Motor neuron (in vitro differentiated cells): ENCODE results near the gene MRC2. TPM values are rescaled to one million over a fixed set of nuclear protein-coding genes. Genes with fewer than 3 reads are reported as not detected.

Experiments
- ATAC-seq, 8 experiments: fragments of 200-7000 bp; cut with Tn5 transposase; replicated peaks in 6 of 8; 2 replicates each; pipeline ENCODE4 v1.8.0; 2021; ENCODE audit warnings: mild to moderate bottlenecking in 8 of 8, moderate library complexity in 8 of 8
- H3K27ac ChIP-seq, 2 donors: fragments of 250-450 bp; sonication (Bioruptor Pico); 2 replicates each; pipeline ENCODE4 v1.9.0; 2021; ENCODE audit warnings: antibody characterized with exemption in 2 of 2, mild to moderate bottlenecking in 2 of 2, moderate library complexity in 1 of 2
- H3K4me1 ChIP-seq, 2 donors: fragments of 250-450 bp; sonication (Bioruptor Pico); replicated peaks in 1 of 2; 2 replicates each; pipeline ENCODE4 v1.6.1; 2021; ENCODE audit warnings: antibody characterized with exemption in 2 of 2, mild to moderate bottlenecking in 2 of 2, moderate library complexity in 1 of 2
- H3K4me3 ChIP-seq, 5 donors: fragments of 250-450 bp; sonication (Bioruptor Pico); 2 replicates each; pipeline ENCODE4 v1.9.0; 2021; ENCODE audit warnings: antibody characterized with exemption in 5 of 5, mild to moderate bottlenecking in 5 of 5, moderate library complexity in 4 of 5
- WGBS, 10 experiments: fragments of 450-650 bp; shearing (Covaris generic); methylation state at CpG; one replicate each; pipeline ENCODE4 v1.0.0; 2022; 5-methylcytosine and 5-hydroxymethylcytosine counted together
- in situ Hi-C, 9 experiments: fragments of 400-800 bp; cut with MboI; loops; one replicate each; pipeline ENCODE4 v1.15.0; 2021; ENCODE audit warnings: low sequenced_read_pairs in 9 of 9, low pct_unique_long_range_greater_than_20kb in 2 of 9; ENCODE audit not compliant: unreplicated experiment in 9 of 9
- total RNA-seq, 8 experiments: library from RNA; unstranded; fragments of 300-600 nt; gene quantifications; 2 replicates each; pipeline versions ENCODE4 v1.2.3 to v1.2.4, GENCODE V29; 2022

The MRC2 gene
- total RNA-seq, 8 experiments from 2014 or later = 6.9 to 207 (median 33.6) TPM

DNA sequence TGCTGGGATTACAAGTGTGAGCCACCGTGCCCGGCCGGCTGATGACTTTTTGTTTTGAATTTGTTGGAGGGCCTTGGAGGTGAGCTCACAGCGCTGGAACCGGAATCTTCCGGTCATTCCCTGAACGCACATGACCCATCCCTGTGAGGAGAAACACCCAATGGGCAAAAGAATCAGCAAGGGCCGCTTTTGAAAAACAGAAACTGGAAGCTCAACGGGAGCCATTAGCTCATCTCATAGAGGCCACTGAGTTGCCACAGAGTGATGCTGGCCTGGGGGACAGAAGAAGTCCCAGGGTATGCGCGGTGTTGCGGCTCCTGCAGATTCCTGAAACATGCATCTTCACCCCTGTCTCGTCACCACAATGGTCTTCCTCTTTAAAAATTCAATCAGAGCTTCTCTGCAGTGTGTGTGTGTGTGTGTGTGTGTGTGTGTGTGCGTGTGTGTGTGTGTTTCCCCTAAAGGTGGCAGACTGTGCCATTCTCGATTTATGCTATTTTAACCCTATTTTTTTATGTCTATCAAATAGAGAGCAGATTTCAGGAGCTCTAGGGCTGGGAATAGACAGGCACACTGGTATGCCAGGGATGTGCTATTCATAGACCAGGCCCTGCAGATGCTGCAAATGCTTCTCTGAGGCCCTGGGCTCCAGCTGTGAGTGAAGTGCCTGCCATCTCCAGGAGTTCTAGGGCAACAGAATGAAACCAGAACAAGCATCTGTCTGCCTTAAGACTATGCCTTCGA, 112.3 kb downstream of the MRC2 start:
- 15 to 100% (median 88%) methylated on average over 1 to 9 of the region's 16 CpGs for WGBS, 10 experiments
- Histone ChIP-seq H3K4me1 (peaks cover 0 to 7% of the 10 kb centered on the region in 2 donors), H3K27ac (no peak overlapping the region), H3K4me3 (no peak overlapping the region)
- peak in 5 of 8 experiments; percentile 20 to 52 (median 42) for ATAC-seq
- in situ Hi-C loops = no loop called here

DNA sequence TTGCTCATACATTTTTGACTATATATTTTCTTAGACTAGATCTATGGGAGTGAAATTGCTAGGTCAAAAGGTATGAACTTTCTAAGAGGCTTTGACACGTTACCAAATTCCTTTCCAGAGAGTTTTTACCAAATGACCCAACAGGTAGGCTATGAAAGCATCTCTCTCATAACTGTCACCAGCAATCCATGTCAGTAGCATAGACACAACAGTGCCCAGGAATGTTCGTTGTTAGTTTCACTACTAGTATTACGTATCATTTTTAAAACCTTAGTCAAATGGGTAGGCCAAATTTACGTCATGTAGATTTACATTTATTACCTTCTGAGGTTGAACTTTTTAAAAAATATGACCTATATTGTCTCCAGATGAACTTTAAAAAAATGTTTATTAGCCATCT, 113.8 kb downstream of the MRC2 start:
- no peak overlapping the region for H3K27ac ChIP-seq
- ATAC-seq = no peak
- no peak overlapping the region for H3K4me3 ChIP-seq
- 77 to 100% (median 94%) methylated on average over 2 to 4 of the region's 4 CpGs for WGBS, 10 experiments
- no peaks in the 10 kb centered on the region for H3K4me1 ChIP-seq
- in situ Hi-C loops = no loop called here

Other genes with a start within 250 kb of the MRC2 start
- gene EFCAB3, start 247.1 kb upstream of the MRC2 start, total RNA-seq = not detected
- 10 to 100 TPM; 21.9 to 42.3 (median 25.4) TPM for gene METTL2A, start 203.8 kb upstream of the MRC2 start, total RNA-seq
- 10 to 100 TPM; 25.2 to 54.5 (median 49.5) TPM for gene TLK2, start 148.8 kb upstream of the MRC2 start, total RNA-seq
- gene MARCHF10, start 180.6 kb downstream of the MRC2 start, total RNA-seq = 1 to 10 TPM in 2 of 8 experiments, under 1 TPM in 5, not detected in 1; 0.20 to 2.2 (median 0.71) TPM